GM21717 (cell line): ENCODE data around the gene ZNF426.
"Not testable (repeated sequence)": the region's sequence is repeated elsewhere in the genome, so short reads cannot be mapped to it uniquely, and the experiment has no call there.

ENCODE experiments used
- ATAC-seq: cut with Tn5 transposase; IDR thresholded peaks from one replicate; pipeline ENCODE4 v1.9.1; 2021; ENCODE audit warnings: mild to moderate bottlenecking, moderate library complexity; ENCODE audit not compliant: unreplicated experiment

The ZNF426 gene

DNA sequence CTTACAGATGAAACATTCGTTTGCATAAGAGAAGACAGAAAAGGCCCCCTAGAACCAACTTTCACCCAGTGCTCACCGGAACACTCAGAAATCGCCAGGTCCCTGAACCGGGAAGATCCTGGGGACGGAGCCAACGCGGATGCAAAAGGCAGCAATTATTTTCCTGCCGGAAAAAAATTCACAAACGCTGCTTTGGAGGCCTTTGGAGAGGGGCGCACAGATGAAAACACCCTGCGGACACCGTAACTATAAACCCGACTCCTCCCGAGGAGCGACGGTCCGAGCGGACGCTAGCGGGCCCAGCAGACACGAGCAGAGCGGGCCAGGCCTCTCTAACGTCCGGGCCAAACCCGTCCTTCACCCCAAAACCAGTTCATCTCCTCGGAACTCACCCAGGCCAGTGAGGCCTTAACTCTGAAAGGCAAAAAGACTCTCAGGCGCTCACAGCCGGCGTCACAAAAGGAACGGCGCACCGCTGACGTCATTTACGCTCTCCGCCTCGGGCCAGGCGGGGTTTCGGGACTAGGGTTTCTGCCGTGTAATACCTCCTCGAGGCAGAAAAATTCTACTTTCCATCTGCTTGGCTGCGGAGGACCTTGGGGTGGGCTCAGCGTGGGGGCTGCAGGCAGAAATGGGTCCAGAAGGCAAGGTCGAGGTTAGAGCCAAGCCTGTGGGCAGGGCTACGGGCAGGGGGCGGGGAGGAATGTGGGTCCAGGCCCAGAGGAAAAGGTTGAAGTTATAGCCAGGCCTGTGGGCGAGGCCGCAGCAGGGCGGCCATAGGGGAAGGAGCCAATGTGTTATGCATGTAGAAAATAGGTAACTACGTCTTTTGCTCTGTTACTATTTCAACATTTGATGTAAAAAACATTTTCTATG, at the start of gene ZNF426:
ZNF426 (minus strand) TSS at position 463 of the 876 bp plus-strand sequence. CDS start 2,413 bp downstream, outside the sequence.
- ATAC-seq, result no peak

GRCh38 chr19:9586764-9587163, 48.3 kb upstream of the ZNF426 start:
- no peak for ATAC-seq

GRCh38 chr19:9584073-9584833, 45.8 kb upstream of the ZNF426 start, which contains the start of gene ZNF121:
ZNF121 (minus strand) TSS chr19:9584504; CDS start chr19:9568097, 16,407 bp downstream.
- peak; percentile 82 for ATAC-seq

DNA sequence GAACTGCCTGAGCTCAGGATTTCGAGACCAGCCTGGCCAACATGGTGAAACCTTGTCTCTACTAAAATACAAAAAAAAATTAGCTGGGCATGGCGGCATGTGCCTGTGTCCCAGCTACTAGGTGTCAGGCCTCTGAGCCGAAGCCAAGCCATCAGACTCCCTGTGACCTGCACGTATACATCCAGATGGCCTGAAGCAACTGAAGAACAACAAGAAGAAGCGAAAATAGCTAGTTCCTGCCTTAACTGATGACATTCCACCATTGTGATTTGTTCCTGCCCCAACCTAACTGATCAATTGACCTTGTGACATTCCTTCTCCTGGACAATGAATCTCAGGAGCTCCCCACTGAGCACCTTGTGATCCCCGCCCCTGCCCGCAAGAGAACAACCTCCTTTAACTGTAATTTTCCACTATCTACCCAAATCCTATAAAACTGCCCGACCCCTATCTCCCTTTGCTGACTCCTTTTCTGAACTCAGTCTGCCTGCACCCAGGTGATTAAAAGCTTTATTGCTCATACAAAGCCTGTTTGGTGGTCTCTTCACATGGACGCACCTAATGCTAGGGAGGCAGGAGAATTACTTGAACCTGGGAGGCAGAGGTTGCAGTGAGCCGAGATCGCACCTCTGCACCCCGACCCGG, 43.8 kb upstream of the ZNF426 start:
- not testable (repeated sequence) for ATAC-seq

DNA sequence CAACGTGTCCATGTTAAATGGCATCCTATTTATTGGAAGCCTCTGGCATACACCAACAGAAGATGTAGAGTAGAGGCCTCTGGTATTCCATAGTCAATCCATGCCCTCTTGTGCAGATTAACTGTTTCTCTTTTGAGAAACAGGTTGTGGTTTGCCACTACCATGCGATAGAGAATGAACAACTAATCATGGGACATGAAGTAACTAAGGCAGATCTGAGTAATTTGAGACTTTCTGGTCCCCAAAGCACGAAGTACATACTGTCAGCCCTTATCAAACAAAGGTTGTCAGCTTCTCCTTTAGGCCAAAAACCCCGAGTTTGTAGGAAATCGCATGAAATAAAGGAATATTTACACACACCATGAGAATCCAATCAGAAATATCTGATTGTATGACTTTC, 42.3 kb upstream of the ZNF426 start:
- ATAC-seq, result no peak

DNA sequence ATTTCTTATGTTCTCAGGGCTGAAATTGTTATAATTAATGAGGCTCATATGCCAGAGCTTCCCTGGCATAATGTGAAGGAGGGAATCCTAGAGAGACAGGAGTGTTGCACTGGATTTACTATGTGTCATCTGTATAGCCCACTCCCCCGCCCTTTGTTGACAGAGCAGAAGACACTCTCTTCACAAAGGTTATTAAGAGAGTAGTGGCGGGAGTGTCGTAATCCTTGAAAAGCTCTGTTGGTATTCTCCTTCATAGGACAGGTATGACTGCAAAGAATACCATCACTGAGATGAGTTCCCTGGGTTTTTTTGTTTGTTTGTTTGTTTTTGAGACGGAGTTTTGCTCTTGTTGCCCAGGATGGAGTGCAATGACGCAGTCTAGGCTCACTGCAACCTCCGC, 31.8 kb upstream of the ZNF426 start:
- no peak for ATAC-seq

DNA sequence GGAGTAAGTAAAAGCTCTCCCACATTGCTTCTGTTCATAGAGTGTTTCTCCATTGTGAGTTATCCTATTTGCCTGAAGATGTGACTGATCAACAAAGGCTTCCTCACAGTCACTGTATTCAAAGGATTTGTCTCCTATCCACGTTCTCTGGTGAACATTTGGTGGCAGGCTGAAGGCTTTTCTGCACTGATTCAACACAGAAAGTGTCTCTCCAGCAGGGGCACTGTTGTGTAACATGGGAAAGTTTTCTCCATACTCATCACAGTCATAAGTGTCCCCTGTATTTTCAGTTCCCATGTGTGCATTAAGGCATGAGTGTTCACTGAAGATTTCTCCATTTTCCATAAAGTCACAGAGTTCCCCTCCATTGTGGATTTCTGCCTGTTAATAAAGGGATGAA, 28.3 kb upstream of the ZNF426 start:
- no peak for ATAC-seq

DNA sequence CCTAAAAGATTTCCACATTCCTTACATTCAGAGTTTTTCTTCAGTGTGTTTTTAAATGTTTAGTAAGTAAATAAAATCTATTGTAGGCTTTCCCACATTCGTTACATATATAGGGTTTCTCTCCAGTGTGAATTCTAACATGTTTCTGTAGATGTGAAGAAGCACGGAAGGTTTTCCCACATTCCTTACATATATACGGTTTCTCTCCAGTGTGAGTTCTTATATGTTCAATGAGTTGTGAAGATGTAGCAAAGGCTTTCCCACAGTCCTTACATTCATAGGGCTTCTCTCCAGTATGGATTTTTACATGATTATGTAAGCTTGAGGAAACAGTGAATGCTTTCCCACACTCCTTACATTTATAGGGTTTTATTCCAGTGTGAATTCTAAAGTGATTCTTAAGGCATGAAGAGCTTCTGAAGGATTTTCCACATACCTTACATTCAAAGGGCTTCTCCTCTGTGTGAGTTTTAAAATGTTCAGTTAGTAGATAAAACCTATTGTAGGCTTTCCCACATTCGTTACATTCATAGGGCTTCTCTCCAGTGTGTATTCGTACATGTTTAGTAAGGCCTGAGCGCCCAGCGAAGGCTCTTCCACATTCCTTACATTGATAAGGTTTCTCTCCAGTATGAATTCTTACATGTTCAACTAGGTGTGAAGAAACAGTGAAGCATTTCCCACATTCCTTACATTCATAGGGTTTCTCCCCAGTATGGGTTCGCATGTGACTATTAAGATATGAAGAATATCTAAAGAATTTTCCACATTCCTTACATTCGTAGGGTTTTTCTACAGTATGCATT, 27.7 kb upstream of the ZNF426 start:
- no peak for ATAC-seq

DNA sequence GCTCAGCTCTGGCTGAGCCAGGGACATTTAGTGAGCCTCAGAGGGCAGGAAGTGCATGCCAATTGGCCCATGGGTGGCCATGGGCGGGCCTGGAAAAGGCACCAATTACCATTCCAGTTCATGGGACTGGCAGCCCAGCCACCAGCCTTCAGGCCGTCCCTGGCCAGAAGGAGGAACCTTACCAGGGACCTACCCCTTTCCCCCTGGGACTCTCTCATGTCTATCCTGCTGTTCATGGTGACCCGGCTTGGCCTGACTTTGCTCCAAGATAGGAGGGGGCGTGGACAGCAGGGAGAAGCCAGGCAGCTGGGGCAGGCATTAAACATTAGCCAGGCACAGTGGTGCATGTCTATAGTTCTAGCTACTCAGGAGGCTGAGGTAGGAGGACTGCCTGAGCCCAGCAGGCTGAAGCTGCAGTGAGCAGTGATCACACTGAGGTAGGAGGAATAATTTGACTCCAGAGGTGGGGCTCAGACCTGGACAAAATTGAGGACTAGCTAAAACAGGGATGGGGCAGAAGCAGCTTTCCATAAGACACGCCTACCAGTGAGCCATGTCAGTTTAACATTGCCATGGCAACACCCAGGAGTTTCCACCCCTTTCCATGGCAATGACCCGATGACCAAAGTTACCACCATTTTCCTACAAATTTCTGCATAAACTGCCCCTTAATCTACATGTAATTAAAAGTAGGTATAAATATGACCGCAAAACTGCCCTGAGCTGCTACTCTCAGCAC, 14.3 kb upstream of the ZNF426 start:
- no peak for ATAC-seq

DNA sequence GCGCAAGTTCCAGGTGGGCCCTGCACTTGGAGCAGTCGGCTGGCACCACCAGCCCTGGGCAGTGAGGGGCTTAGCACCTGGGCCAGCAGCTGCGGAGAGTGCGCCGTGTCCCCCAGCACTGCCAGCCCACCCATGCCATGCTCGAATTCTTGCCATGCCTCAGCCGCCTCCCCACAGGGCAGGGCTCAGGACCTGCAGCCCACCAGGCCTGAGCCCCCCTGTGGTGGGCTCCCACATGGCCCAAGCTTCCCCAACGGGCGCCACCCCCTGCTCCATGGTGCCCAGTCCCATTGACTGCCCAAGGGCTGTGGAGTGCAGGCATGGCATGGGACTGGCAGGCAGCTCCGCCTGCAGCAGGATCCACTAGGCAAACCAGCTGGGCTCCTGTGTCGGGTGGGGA, 9.4 kb upstream of the ZNF426 start:
- no peak for ATAC-seq

DNA sequence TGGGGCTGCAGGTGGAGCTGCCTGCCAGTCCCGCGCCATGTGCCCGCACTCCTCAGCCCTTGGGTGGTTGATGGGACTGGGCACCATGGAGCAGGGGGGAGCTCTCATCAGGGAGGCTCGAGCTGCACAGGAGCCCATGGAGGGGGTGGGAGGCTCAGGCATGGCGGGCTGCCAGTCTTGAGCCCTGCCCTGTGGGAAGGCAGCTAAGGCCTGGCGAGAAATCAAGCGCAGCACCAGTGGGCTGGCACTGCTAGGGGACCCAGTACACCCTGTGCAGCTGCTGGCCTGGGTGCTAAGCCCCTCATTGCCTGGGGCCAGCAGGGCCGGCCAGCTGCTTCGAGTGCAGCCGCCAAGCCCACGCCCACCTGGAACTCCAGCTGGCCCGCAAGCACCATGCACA, 2.8 kb upstream of the ZNF426 start:
- ATAC-seq, result not testable (repeated sequence)

DNA sequence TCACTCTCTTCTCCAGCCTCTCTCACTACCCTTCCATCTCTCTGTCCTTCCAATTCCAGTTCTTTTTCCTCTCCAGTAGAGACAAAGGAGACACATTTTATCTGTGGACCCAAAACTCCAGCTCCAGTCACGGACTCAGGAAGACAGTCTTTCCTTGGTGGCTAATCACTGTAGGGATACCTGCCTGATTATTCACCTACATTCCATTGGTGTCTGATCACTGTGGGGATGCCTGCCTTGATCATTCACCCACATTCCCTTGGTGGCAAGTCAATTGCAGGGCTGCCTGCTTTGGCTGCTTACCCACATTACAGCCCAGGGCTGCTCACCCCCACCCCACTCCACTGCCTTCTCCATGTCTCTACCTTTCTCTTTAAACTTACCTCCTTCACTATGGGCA, 1.5 kb upstream of the ZNF426 start:
- ATAC-seq, result not testable (repeated sequence)

GRCh38 chr19:9539201-9539600, 756 bp upstream of the ZNF426 start:
- ATAC-seq, result not testable (repeated sequence)

DNA sequence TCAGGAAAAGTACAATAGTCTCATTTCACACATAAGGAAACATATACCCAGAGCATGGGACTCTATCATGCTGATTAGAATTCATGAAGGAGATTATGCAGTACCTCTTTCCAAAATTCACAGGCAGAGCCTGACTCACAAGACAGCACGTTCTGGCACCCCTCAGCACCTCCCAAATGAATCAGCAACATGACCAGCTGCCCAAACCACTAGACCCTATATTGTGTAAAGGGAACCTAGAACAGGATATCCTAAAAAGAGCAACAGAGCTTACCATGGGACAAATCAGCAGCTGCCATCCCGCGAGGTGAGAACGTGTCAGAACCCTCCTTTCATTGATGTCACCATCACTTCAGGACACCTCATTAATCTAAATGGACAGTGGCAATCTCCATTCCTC, 2.5 kb downstream of the ZNF426 start:
- ATAC-seq, result no peak

- ATAC-seq, result no peak
Observed at GRCh38 chr19:9531933-9532332, 6.5 kb downstream of the ZNF426 start.

- ATAC-seq, result no peak
Observed at GRCh38 chr19:9528757-9529336, 9.6 kb downstream of the ZNF426 start.

GRCh38 chr19:9523885-9524474, 14.5 kb downstream of the ZNF426 start:
- no peak for ATAC-seq

- no peak for ATAC-seq
Observed at GRCh38 chr19:9507285-9507684, 31.2 kb downstream of the ZNF426 start.

DNA sequence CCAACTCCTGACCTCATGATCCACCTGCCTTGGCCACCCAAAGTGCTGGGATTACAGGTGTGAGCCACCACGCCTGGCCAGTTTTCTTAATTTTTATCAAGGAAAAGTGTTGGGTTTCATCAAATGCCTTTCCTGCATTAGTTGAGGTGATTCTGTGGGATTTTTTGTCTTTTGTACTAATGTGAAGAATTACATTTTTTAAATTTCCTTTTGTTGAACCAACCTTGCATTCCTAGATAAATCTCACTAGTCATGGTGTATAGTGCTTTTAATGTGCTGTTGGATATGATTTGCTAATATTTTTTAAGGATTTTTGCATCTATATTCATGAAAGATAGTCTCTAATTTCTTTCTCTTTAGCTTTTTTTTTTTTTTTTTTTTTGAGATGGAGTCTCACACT, 37.6 kb downstream of the ZNF426 start:
- ATAC-seq, result no peak
